ENCODE measurements around the gene NCAPD3.
"Not testable (repeated sequence)": the region's sequence is repeated elsewhere in the genome, so short reads cannot be mapped to it uniquely, and the experiment has no call there.

The NCAPD3 gene

DNA sequence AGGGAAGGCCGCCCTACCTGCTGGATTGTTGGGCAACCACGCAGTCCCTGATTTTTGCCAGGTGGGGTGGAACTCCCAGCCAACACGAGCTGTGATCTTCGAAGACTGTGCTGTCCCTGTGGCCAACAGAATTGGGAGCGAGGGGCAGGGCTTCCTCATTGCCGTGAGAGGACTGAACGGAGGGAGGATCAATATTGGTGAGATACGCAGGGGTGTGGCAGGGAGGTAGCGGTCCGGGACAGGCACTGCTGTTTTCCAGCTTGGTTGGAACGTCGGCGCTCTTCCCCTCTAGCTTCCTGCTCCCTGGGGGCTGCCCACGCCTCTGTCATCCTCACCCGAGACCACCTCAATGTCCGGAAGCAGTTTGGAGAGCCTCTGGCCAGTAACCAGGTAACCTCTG, 37.2 kb upstream of the NCAPD3 start:
- H3K27me3 ChIP-seq (ENCODE audit: insufficient read depth, low read depth): no peaks in the 10 kb centered on the region
- H3K4me3 ChIP-seq (IDR thresholded peaks at IDR 0.05; ENCODE audit: insufficient read depth, low read depth, low read length): no peak overlapping the region
- H3K79me2 ChIP-seq (ENCODE audit: insufficient read depth, low read depth): no peaks in the 10 kb centered on the region
- no peaks in the 10 kb centered on the region for H3K36me3 ChIP-seq (ENCODE audit: insufficient read depth)
- H3K9ac ChIP-seq: no peak overlapping the region
- H2AFZ ChIP-seq (ENCODE audit: low read depth): no peak overlapping the region
- no peak overlapping the region for H3K4me2 ChIP-seq
- no peaks in the 10 kb centered on the region for H4K20me1 ChIP-seq (ENCODE audit: insufficient read depth)
- TF ChIP-seq, protein P1, sequence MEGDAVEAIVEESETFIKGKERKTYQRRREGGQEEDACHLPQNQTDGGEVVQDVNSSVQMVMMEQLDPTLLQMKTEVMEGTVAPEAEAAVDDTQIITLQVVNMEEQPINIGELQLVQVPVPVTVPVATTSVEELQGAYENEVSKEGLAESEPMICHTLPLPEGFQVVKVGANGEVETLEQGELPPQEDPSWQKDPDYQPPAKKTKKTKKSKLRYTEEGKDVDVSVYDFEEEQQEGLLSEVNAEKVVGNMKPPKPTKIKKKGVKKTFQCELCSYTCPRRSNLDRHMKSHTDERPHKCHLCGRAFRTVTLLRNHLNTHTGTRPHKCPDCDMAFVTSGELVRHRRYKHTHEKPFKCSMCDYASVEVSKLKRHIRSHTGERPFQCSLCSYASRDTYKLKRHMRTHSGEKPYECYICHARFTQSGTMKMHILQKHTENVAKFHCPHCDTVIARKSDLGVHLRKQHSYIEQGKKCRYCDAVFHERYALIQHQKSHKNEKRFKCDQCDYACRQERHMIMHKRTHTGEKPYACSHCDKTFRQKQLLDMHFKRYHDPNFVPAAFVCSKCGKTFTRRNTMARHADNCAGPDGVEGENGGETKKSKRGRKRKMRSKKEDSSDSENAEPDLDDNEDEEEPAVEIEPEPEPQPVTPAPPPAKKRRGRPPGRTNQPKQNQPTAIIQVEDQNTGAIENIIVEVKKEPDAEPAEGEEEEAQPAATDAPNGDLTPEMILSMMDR (conservative IDR thresholded peaks at IDR 0.05; ENCODE audit: low read depth, low read length): no peak
- H3K27ac ChIP-seq: no peak overlapping the region
- peaks cover 9% of the 10 kb centered on the region for H3K4me1 ChIP-seq (ENCODE audit: low read depth, poor library complexity, severe bottlenecking)

DNA sequence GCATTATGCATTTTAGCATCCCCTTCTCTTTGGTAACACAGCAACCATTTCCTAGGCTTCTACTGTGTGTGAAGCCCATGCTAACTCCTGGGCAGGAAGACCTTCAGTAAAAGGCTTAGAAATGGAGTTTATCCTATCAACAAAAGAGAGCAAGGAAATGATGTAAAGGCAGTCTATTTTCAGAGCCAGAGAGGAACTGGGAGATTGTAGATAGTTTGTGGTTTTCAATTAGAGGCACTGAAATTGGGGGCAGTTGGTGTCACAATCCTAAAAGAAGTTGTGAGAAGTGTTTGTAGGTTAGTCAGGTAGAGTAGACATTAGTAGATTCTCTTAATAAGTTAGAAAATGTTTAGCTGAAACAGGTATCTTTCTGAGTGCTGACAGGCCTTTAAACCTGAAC, 36.7 kb upstream of the NCAPD3 start:
- Histone ChIP-seq H3K9ac (no peak overlapping the region), H2AFZ (ENCODE audit: low read depth) (no peak overlapping the region), H4K20me1 (ENCODE audit: insufficient read depth) (no peaks in the 10 kb centered on the region), H3K4me1 (ENCODE audit: low read depth, poor library complexity, severe bottlenecking) (peaks cover 9% of the 10 kb centered on the region), H3K27ac (no peak overlapping the region), H3K27me3 (ENCODE audit: insufficient read depth, low read depth) (no peaks in the 10 kb centered on the region), H3K79me2 (ENCODE audit: insufficient read depth, low read depth) (no peaks in the 10 kb centered on the region), H3K4me3 (IDR thresholded peaks at IDR 0.05; ENCODE audit: insufficient read depth, low read depth, low read length) (no peak overlapping the region), H3K36me3 (ENCODE audit: insufficient read depth) (no peaks in the 10 kb centered on the region), H3K4me2 (no peak overlapping the region)
- TF ChIP-seq, protein P1 (conservative IDR thresholded peaks at IDR 0.05; ENCODE audit: low read depth, low read length): no peak

DNA sequence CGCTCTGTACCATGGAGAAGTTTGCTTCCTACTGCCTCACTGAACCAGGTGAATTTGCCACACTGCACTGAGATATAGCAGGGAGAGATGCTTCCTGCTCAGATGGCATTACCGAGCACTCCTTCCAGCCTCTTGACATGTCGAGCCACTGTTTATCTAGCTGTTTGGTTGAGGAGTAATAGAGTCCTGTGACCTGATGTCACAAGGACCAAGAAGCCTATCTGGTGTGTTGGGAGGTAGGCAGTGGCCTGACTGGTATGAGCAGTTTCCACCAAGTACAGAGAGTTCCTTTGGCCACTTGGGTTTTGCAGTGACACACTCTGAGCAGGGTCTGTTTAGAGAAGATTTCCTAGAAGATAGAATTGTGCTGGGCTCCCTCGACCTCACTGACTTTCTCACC, 34.8 kb upstream of the NCAPD3 start:
- H3K27me3 ChIP-seq (ENCODE audit: insufficient read depth, low read depth): no peaks in the 10 kb centered on the region
- TF ChIP-seq, protein P1 (conservative IDR thresholded peaks at IDR 0.05; ENCODE audit: low read depth, low read length): no peak
- no peak overlapping the region for H2AFZ ChIP-seq (ENCODE audit: low read depth)
- no peak overlapping the region for H3K4me2 ChIP-seq
- H3K4me3 ChIP-seq (IDR thresholded peaks at IDR 0.05; ENCODE audit: insufficient read depth, low read depth, low read length): no peak overlapping the region
- no peaks in the 10 kb centered on the region for H4K20me1 ChIP-seq (ENCODE audit: insufficient read depth)
- no peaks in the 10 kb centered on the region for H3K79me2 ChIP-seq (ENCODE audit: insufficient read depth, low read depth)
- no peak overlapping the region for H3K27ac ChIP-seq
- H3K36me3 ChIP-seq (ENCODE audit: insufficient read depth): no peaks in the 10 kb centered on the region
- no peak overlapping the region for H3K9ac ChIP-seq
- peaks cover 16% of the 10 kb centered on the region for H3K4me1 ChIP-seq (ENCODE audit: low read depth, poor library complexity, severe bottlenecking)

DNA sequence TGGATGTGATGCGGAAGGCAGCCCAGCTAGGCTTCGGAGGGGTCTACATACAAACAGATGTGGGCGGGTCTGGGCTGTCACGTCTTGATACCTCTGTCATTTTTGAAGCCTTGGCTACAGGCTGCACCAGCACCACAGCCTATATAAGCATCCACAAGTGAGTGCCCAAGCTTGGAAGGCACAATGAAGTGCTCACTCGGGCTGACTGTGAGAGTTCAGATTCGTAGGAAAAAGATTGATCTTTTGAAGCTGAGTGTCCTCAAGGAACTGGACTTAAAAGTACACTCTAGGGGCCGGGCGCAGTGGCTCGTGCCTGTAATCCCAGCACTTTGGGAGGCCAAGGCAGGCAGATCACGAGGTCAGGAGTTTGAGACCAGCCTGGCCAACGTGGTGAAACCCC, 33.3 kb upstream of the NCAPD3 start:
- Histone ChIP-seq H4K20me1 (ENCODE audit: insufficient read depth) (no peaks in the 10 kb centered on the region), H3K36me3 (ENCODE audit: insufficient read depth) (no peaks in the 10 kb centered on the region)

DNA sequence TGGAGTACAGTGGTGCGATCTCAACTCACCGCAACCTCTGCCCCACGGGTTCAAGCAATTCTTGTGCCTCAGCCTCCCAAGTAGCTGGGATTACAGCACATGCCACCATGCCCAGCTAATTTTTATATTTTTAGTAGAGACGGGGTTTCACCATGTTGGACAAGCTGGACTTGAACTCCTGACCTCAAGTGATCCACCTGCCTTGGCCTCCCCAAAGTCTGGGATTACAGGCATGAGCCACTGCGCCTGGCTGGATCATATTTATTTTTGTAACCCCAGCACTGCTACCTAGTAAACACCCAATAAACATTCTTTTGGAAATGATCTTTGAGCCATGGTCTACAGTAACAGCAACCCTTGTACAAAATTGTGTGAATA, 31.4 kb upstream of the NCAPD3 start:
- H4K20me1 ChIP-seq (ENCODE audit: insufficient read depth); H3K27ac ChIP-seq; H3K79me2 ChIP-seq (ENCODE audit: insufficient read depth, low read depth); H3K9ac ChIP-seq; H3K27me3 ChIP-seq (ENCODE audit: insufficient read depth, low read depth); H3K4me2 ChIP-seq; H3K4me1 ChIP-seq (ENCODE audit: low read depth, poor library complexity, severe bottlenecking); H3K4me3 ChIP-seq (IDR thresholded peaks at IDR 0.05; ENCODE audit: insufficient read depth, low read depth, low read length); H3K36me3 ChIP-seq (ENCODE audit: insufficient read depth); H2AFZ ChIP-seq (ENCODE audit: low read depth): not testable (repeated sequence)

More for the DNA sequence above, 33.3 kb upstream of the NCAPD3 start:
- H3K79me2 ChIP-seq (ENCODE audit: insufficient read depth, low read depth): no peaks in the 10 kb centered on the region
- H3K9ac ChIP-seq: no peak overlapping the region
- no peak overlapping the region for H3K4me2 ChIP-seq
- peaks cover 16% of the 10 kb centered on the region for H3K4me1 ChIP-seq (ENCODE audit: low read depth, poor library complexity, severe bottlenecking)
- H3K4me3 ChIP-seq (IDR thresholded peaks at IDR 0.05; ENCODE audit: insufficient read depth, low read depth, low read length): no peak overlapping the region
- H2AFZ ChIP-seq (ENCODE audit: low read depth): no peak overlapping the region
- H3K27ac ChIP-seq: no peak overlapping the region
- TF ChIP-seq, protein P1 (conservative IDR thresholded peaks at IDR 0.05; ENCODE audit: low read depth, low read length): no peak
- H3K27me3 ChIP-seq (ENCODE audit: insufficient read depth, low read depth): no peaks in the 10 kb centered on the region

Data from KMS-11 (cell line).